MM.1S (cell line): ENCODE measurements around the gene FOSL1.

Experiments used
- DNase-seq: peaks from one replicate; pipeline ENCODE4 v3.0.0-alpha.2; 2015
- H2AFZ ChIP-seq: fragments of 300-600 bp; sonication (generic); 2 replicates; pipeline ENCODE4 v1.6.0; 2016; ENCODE audit warnings: antibody characterized with exemption, low read length
- H3F3A ChIP-seq: fragments of 300-600 bp; sonication (generic); 2 replicates; pipeline ENCODE4 v1.6.1; 2016; ENCODE audit warnings: mild to moderate bottlenecking, antibody characterized with exemption, low read length, moderate library complexity, mixed read lengths; ENCODE audit not compliant: insufficient read depth
- H3K27ac ChIP-seq: fragments of 300-600 bp; sonication (generic); 2 replicates; pipeline ENCODE4 v1.5.1; 2016; ENCODE audit warnings: mild to moderate bottlenecking, low read length
- H3K27me3 ChIP-seq: fragments of 300-600 bp; sonication (generic); replicated peaks from 2 replicates; pipeline ENCODE4 v1.6.0; 2016; ENCODE audit warnings: low read length; ENCODE audit not compliant: insufficient read depth
- H3K36me3 ChIP-seq: fragments of 300-600 bp; sonication (generic); replicated peaks from 2 replicates; pipeline ENCODE4 v1.6.1; 2016; ENCODE audit warnings: mild to moderate bottlenecking, low read length, mixed read lengths; ENCODE audit not compliant: insufficient read depth
- H3K4me1 ChIP-seq: fragments of 300-600 bp; sonication (generic); 2 replicates; pipeline ENCODE4 v1.6.1; 2016; ENCODE audit warnings: low read length, mixed read lengths
- H3K4me2 ChIP-seq: fragments of 300-600 bp; sonication (generic); 2 replicates; pipeline ENCODE4 v1.6.0; 2016; ENCODE audit warnings: low read depth, low read length
- H3K4me3 ChIP-seq: fragments of 300-600 bp; sonication (generic); 2 replicates; pipeline ENCODE4 v1.5.1; 2016; ENCODE audit warnings: low read length, mixed read lengths
- H3K79me2 ChIP-seq: fragments of 300-600 bp; sonication (generic); 2 replicates; pipeline ENCODE4 v1.6.1; 2016; ENCODE audit warnings: mixed run types, low read length, mixed read lengths
- H3K9ac ChIP-seq: fragments of 300-600 bp; sonication (generic); 2 replicates; pipeline ENCODE4 v1.6.1; 2016; ENCODE audit warnings: low read length, mixed read lengths
- H3K9me2 ChIP-seq: fragments of 300-600 bp; sonication (generic); replicated peaks from 2 replicates; pipeline ENCODE4 v1.6.1; 2016; ENCODE audit warnings: mild to moderate bottlenecking, low read length, mixed read lengths; ENCODE audit not compliant: insufficient read depth
- H3K9me3 ChIP-seq: fragments of 300-600 bp; sonication (generic); replicated peaks from 2 replicates; pipeline ENCODE4 v1.6.1; 2016; ENCODE audit warnings: mild to moderate bottlenecking, low read length, mixed read lengths; ENCODE audit not compliant: insufficient read depth
- H4K20me1 ChIP-seq: fragments of 300-600 bp; sonication (generic); 2 replicates; pipeline ENCODE4 v1.6.1; 2016; ENCODE audit warnings: mild to moderate bottlenecking, low read length, moderate library complexity, mixed read lengths; ENCODE audit not compliant: insufficient read depth
- CTCF ChIP-seq: fragments of 300-600 bp; sonication (generic); IDR thresholded peaks from 2 replicates; pipeline ENCODE4 v1.5.1; 2016; ENCODE audit warnings: antibody characterized with exemption, low read length, mixed read lengths
- EZH2 ChIP-seq: fragments of 300-600 bp; sonication (generic); optimal IDR thresholded peaks from 2 replicates; pipeline ENCODE3; 2017; ENCODE audit warnings: low read depth, mild to moderate bottlenecking, antibody characterized with exemption, low read length, mixed read lengths
- EZH2phosphoT487 ChIP-seq: fragments of 300-600 bp; sonication (generic); IDR thresholded peaks from 2 replicates; pipeline ENCODE4 v1.6.1; 2018; ENCODE audit warnings: antibody characterized with exemption, low read length

FOSL1 gene

GRCh38 chr11:65864706-65865471, 35.3 kb downstream of the FOSL1 start:
- H3K9me2 ChIP-seq, result no peaks in the 10 kb centered on the region
- no peak overlapping the region for H2AFZ ChIP-seq
- TF ChIP-seq EZH2 (no peak), CTCF (no peak), EZH2phosphoT487 (no peak)
- H3F3A ChIP-seq, result peaks cover 14% of the 10 kb centered on the region
- no peak overlapping the region for H3K4me3 ChIP-seq
- H3K27ac ChIP-seq, result no peak overlapping the region
- DNase-seq, result no peak
- peaks cover 5% of the 10 kb centered on the region; the same call in 1 of the 2 replicates for H3K36me3 ChIP-seq
- no peaks in the 10 kb centered on the region for H3K9me3 ChIP-seq
- H3K79me2 ChIP-seq, result peaks cover 31% of the 10 kb centered on the region
- peaks cover 8% of the 10 kb centered on the region for H3K4me1 ChIP-seq
- no peaks in the 10 kb centered on the region for H3K27me3 ChIP-seq
- no peak overlapping the region for H3K9ac ChIP-seq
- H4K20me1 ChIP-seq, result no peaks in the 10 kb centered on the region
- no peak overlapping the region for H3K4me2 ChIP-seq

- TF ChIP-seq EZH2 (no peak), CTCF (no peak), EZH2phosphoT487 (no peak)
- Histone ChIP-seq H3K79me2 (peaks cover 31% of the 10 kb centered on the region), H3K9me2 (no peaks in the 10 kb centered on the region), H3K4me3 (no peak overlapping the region), H3K9ac (no peak overlapping the region), H3K4me1 (peaks cover 8% of the 10 kb centered on the region), H3K4me2 (no peak overlapping the region), H2AFZ (no peak overlapping the region), H3F3A (peaks cover 22% of the 10 kb centered on the region), H4K20me1 (no peaks in the 10 kb centered on the region), H3K9me3 (no peaks in the 10 kb centered on the region), H3K36me3 (peaks cover 5% of the 10 kb centered on the region; the same call in 1 of the 2 replicates), H3K27me3 (no peaks in the 10 kb centered on the region), H3K27ac (no peak overlapping the region)
- no peak for DNase-seq
Measured at GRCh38 chr11:65863889-65864705, 36.1 kb downstream of the FOSL1 start.

GRCh38 chr11:65862941-65863888, 37.0 kb downstream of the FOSL1 start:
- TF ChIP-seq CTCF (no peak), EZH2phosphoT487 (no peak), EZH2 (no peak)
- Histone ChIP-seq H3K4me1 (peaks cover 8% of the 10 kb centered on the region), H3K36me3 (peaks cover 5% of the 10 kb centered on the region; the same call in 1 of the 2 replicates), H3K9me2 (no peaks in the 10 kb centered on the region), H3K27ac (no peak overlapping the region), H3K9me3 (no peaks in the 10 kb centered on the region), H3K27me3 (no peaks in the 10 kb centered on the region), H2AFZ (no peak overlapping the region), H3F3A (peaks cover 31% of the 10 kb centered on the region), H3K4me3 (no peak overlapping the region), H4K20me1 (no peaks in the 10 kb centered on the region), H3K79me2 (peaks cover 31% of the 10 kb centered on the region), H3K4me2 (no peak overlapping the region), H3K9ac (no peak overlapping the region)
- no peak for DNase-seq
